ENCODE measurements around the gene INTS7. TPM values are rescaled to one million over a fixed set of nuclear protein-coding genes. Genes with fewer than 3 reads are reported as not detected.

INTS7 gene
- total and polyA plus RNA-seq, 11 donors: 3.6 to 12.9 (median 9.1) TPM

DNA sequence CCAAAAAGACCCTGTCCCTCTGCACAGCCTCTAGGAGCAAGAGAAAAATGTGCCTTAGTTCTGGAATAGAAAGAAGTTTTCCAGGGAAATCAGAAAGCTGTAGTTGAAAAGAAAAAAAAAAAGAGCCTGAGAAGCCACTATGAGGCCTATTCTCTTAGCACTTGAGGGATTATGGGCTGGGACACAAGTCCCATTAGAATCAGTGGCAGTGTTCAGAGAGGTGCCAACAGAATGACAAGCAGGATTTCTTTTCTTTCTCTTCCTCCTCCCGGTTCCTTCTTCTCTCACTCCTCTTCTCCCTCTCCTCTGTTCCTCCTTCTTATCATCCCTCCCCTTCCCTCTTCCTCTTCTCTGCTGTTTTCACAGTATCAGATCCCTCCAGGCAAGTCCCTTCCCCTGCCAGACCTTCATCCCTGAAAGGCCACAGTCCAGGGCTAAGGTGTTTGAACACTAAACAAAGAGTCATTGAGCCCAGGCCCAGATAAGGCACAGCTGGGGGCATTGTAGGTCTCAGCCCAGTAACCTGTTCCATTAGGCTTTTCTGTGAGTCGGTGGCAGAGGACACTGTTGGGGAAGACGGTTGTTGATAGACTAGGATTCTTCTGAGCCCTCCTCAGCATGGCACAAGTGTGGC lies 140.1 kb downstream of the INTS7 start:
- H3K27ac ChIP-seq: no peak overlapping the region
- no peak for TF ChIP-seq POLR2A (IDR thresholded peaks at IDR 0.05)
- TF ChIP-seq, protein P1, sequence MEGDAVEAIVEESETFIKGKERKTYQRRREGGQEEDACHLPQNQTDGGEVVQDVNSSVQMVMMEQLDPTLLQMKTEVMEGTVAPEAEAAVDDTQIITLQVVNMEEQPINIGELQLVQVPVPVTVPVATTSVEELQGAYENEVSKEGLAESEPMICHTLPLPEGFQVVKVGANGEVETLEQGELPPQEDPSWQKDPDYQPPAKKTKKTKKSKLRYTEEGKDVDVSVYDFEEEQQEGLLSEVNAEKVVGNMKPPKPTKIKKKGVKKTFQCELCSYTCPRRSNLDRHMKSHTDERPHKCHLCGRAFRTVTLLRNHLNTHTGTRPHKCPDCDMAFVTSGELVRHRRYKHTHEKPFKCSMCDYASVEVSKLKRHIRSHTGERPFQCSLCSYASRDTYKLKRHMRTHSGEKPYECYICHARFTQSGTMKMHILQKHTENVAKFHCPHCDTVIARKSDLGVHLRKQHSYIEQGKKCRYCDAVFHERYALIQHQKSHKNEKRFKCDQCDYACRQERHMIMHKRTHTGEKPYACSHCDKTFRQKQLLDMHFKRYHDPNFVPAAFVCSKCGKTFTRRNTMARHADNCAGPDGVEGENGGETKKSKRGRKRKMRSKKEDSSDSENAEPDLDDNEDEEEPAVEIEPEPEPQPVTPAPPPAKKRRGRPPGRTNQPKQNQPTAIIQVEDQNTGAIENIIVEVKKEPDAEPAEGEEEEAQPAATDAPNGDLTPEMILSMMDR (IDR thresholded peaks at IDR 0.05): no peak
- no peak overlapping the region for H3K4me3 ChIP-seq
- WGBS, 4 donors: 31 to 58% (median 39%) methylated on average over 3 of the region's 3 CpGs
- ATAC-seq: no peak
- no peaks in the 10 kb centered on the region for H3K4me1 ChIP-seq
- no peaks in the 10 kb centered on the region for H3K36me3 ChIP-seq
- no peaks in the 10 kb centered on the region for H3K9me3 ChIP-seq
- intact Hi-C loops (cut with DNase I): no loop called here
- H3K27me3 ChIP-seq: no peaks in the 10 kb centered on the region
- DNase-seq: no peak

DNA sequence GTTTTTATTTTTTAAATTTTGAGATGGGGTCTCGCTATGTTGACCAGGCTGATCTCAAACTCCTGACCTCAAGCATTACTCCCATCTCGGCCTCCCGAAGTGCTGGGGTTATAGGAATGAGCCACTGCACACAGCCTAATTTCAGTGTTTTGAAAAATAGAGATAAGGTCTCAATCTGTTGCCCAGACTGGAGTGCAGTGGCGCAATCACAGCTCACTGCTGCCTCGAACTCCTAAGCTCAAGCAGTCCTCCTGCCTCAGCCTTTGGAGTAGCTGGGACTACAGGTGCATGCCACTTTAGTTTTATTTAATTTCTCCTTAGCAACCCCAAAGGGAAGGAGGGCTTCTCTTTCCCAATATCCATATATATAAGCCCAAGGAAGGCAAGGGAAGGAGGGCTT lies 141.0 kb downstream of the INTS7 start:
- intact Hi-C loops (cut with DNase I): no loop called here
- no peaks in the 10 kb centered on the region for H3K36me3 ChIP-seq
- H3K4me1 ChIP-seq: no peaks in the 10 kb centered on the region
- TF ChIP-seq, protein P1 (IDR thresholded peaks at IDR 0.05): no peak
- TF ChIP-seq POLR2A (IDR thresholded peaks at IDR 0.05): no peak
- H3K27me3 ChIP-seq: no peaks in the 10 kb centered on the region
- H3K9me3 ChIP-seq: no peaks in the 10 kb centered on the region
- DNase-seq: no peak
- 82 to 92% (median 88%) methylated on average over 5 of the region's 5 CpGs for WGBS, 4 donors
- no peak overlapping the region for H3K4me3 ChIP-seq
- ATAC-seq: no peak
- H3K27ac ChIP-seq: no peak overlapping the region

DNA sequence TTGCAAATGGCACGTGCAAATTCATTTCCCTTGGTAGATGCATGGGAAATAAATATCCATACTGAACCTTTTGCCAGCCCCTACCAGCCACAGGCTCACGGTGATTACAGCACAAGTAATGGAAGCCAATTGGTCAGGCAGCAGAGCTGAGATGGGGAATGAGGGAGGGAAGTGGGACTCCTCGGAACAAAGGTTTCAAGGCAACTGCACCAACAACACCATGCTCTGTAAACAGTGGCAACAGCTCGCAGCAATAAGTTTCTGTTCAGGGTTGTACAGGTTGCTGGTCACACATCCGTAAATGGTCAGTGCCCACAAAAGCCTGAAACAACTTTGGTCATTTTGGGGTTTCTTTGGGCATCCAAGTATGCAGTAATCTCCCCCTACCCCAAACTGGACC lies 142.1 kb downstream of the INTS7 start:
- H3K9me3 ChIP-seq: no peaks in the 10 kb centered on the region
- H3K27ac ChIP-seq: no peak overlapping the region
- no peaks in the 10 kb centered on the region for H3K4me1 ChIP-seq
- DNase-seq (no peak), ATAC-seq (no peak)
- H3K4me3 ChIP-seq: no peak overlapping the region
- no peak for TF ChIP-seq POLR2A (IDR thresholded peaks at IDR 0.05)
- TF ChIP-seq, protein P1 (IDR thresholded peaks at IDR 0.05): no peak
- WGBS, 4 donors: 79 to 90% (median 82%) methylated on average over 5 of the region's 5 CpGs
- H3K27me3 ChIP-seq: peaks cover 0 to 3% (median 0%) of the 10 kb centered on the region in 9 donors
- no peaks in the 10 kb centered on the region for H3K36me3 ChIP-seq
- intact Hi-C loops (cut with DNase I): no loop called here

DNA sequence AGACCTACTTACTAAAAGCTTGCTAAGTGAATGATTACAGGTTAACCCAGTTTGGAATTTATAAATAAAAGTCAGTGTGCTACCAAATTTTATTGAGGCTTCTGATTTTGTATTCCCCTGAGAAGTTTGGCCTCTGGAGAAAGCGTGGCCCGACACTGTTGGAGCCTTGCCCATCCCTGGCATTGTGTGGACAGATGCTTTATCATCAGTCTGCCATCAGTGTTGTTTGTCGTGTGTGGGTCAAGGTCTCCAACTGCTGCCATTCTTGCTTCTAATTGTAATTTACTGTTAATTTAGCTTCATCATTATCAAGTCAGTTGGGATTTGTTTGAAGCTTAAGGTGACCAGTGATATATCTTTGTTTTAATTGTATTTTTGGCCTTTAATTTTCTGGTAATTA lies 142.8 kb downstream of the INTS7 start:
- Histone ChIP-seq H3K27me3 (peaks cover 0 to 6% (median 0%) of the 10 kb centered on the region in 9 donors), H3K27ac (no peak overlapping the region), H3K9me3 (no peaks in the 10 kb centered on the region), H3K4me3 (no peak overlapping the region), H3K36me3 (no peaks in the 10 kb centered on the region), H3K4me1 (no peaks in the 10 kb centered on the region)
- ATAC-seq: no peak
- 50 to 60% (median 55%) methylated on average over 3 of the region's 3 CpGs for WGBS, 4 donors
- TF ChIP-seq POLR2A (IDR thresholded peaks at IDR 0.05): no peak
- TF ChIP-seq, protein P1 (IDR thresholded peaks at IDR 0.05): no peak
- no peak for DNase-seq
- intact Hi-C loops (cut with DNase I): no loop called here
